Left colon (tissue), 2 donors: ENCODE measurements around the gene LCOR. TPM values are rescaled to one million over a fixed set of nuclear protein-coding genes. Genes with fewer than 3 reads are reported as not detected.

Experiments
- ATAC-seq: fragments of 200-7000 bp; cut with Tn5 transposase; one replicate; pipeline ENCODE4 v1.9.1; 2020; ENCODE audit warnings: mild to moderate bottlenecking, moderate library complexity
- DNase-seq, 2 donors: peaks; one replicate each; pipeline ENCODE4 v3.0.0-alpha.2; 2020
- intact Hi-C, 2 donors: fragments of 100-400 bp; cut with DNase I in 1 of 2; cut with micrococcal nuclease in 1 of 2; formaldehyde crosslinking; loops; one replicate each; pipeline versions ENCODE4 v1.11.2 to v1.14.0; 2022; cut with DNase I, micrococcal nuclease
- total RNA-seq, 2 donors: library from RNA; stranded (reverse); fragmentation: NEBNext Ultra II Directional; extraction: Animal tissue kit (Norgen Biotek cat#: 25700); gene quantifications; one replicate each; pipeline ENCODE4 v1.2.1, GENCODE V29; 2021
- donor health status: DM: no; HTN: no; CAD: no.
- donor health status: DM: yes; HTN: yes; CAD: no.

Gene LCOR
- total RNA-seq, 2 donors from 2014 or later, result 82.4 to 93.7 TPM

- DNase-seq (no peak), ATAC-seq (no peak)
- intact Hi-C loops, result no loop called here
Observed at GRCh38 chr10:96968682-96969423, 136.8 kb downstream of the LCOR start.

DNA sequence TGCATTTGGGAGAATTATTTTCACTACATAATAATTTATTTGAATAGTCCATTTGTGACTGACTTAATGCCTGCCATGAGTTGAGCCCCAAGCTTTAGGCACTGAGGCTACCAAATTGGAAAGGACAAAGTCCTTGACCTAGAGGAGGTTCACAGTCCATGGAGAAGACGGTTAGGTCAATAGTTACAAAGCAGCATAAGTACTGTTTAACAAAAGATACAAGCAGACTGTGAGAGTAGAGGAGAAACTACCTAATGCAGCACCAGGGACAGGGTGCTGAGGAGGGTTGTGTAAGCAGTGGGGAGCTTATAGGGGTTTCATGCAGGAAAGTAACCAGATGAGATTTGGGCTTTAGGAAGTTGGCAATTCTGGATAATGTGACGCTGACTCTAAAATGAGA lies 139.2 kb downstream of the LCOR start:
- intact Hi-C loops, result no loop called here
- ATAC-seq (no peak), DNase-seq (no peak)

- ATAC-seq, result no peak
- intact Hi-C loops, result no loop called here
- no peak for DNase-seq
Observed at GRCh38 chr10:96972264-96972663, 140.2 kb downstream of the LCOR start.

DNA sequence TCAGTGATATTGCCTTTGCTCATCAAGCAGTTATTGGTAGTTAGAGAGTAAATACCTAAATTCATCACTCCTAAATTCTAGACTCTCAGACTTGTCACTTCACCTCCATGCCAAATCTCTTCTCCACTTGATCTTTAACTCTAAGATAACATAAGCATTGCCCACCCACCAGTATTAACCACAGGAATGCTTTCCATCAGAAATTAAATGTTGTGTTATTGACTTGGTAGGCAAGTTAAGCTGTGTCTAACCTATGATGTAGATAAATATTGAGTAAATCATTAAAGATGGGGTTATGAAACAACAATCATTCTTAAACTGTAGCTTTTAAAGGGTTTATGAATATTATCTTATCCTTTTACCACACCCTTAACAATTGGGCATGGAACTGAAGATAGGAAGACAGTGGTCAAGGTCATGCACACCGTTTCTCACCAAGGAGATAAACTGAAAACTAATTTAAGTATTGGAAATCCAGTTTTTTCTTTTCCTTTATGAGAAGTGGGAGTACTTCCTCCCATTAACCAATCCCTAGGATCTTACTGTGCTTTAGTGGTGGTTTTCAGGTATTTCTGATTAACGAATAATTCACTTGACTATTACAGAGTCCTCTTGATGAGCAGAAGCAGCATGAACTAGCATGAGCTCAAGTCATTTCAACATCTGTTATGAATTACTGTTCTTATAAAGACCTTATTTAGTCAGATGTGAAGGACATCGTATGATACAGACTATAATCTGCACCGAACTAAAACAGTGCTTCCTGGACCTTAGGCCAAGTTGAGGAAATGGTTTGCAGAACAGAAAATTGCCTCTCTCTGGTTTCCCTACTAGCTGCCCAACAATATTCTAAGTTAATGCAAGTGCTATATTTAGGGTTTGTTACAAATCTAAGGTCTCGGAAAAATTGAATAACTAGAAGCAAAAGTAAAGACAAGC lies 142.0 kb downstream of the LCOR start:
- ATAC-seq (peak; percentile 65), DNase-seq (no peak)
- intact Hi-C loops, result no loop called here

GRCh38 chr10:96975136-96975535 lies 143.0 kb downstream of the LCOR start:
- intact Hi-C loops, result no loop called here
- DNase-seq (no peak), ATAC-seq (peak; percentile 75)

- no peak for DNase-seq
- intact Hi-C loops, result no loop called here
- ATAC-seq, result no peak
Observed at GRCh38 chr10:96978621-96979154, 146.6 kb downstream of the LCOR start.

DNA sequence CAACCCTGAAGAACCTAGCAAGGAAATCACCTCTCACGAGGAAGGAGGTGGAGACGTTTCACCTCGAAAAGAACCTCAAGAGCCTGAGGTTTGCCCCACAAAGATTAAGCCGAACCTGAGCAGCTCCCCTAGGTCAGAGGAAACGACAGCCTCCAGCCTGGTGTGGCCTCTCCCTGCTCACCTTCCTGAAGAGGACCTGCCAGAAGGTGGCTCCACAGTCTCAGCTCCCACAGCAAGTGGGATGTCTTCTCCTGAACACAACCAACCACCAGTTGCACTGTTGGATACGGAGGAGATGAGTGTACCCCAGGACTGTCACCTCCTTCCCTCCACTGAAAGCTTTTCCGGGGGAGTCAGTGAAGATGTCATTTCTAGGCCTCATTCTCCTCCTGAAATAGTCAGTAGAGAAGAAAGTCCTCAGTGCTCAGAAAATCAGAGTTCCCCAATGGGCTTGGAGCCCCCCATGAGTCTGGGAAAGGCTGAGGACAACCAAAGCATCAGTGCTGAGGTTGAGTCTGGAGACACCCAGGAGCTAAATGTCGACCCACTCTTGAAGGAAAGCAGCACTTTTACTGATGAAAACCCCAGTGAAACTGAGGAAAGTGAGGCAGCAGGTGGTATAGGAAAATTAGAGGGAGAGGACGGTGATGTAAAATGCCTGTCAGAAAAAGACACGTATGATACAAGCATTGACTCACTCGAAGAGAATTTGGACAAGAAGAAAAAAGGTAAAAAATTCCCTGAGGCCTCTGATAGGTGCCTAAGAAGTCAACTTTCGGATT lies 150.2 kb downstream of the LCOR start:
- no peak for ATAC-seq
- DNase-seq, result no peak
- intact Hi-C loops, result no loop called here

GRCh38 chr10:96984541-96985131 lies 152.5 kb downstream of the LCOR start:
- DNase-seq (no peak), ATAC-seq (no peak)
- intact Hi-C loops, result no loop called here

- DNase-seq (no peak), ATAC-seq (no peak)
- intact Hi-C loops, result no loop called here
Observed at GRCh38 chr10:96986200-96986856, 154.2 kb downstream of the LCOR start.

- ATAC-seq (no peak), DNase-seq (no peak)
- intact Hi-C loops, result no loop called here
Observed at GRCh38 chr10:96987141-96987841, 155.2 kb downstream of the LCOR start.

DNA sequence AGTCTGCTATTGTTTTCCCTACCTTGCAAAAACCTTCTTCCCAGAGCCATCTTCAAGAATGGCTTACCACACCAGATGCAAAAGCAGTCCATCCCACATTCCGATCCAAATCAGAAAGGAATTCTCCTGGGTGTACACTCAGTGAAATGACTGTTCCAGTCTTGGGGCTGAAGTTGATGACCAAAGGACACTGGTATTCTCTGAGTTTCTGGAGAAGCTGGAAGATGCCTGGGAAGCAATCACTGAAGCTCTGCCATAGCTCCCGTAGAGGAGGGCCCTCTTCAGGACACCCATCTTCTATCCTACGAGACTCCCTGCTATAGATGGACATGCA lies 155.7 kb downstream of the LCOR start:
- DNase-seq (no peak), ATAC-seq (no peak)
- intact Hi-C loops, result no loop called here

- no peak for ATAC-seq
- no peak for DNase-seq
- intact Hi-C loops, result no loop called here
Observed at GRCh38 chr10:96988426-96988825, 156.3 kb downstream of the LCOR start.

- no peak for DNase-seq
- intact Hi-C loops, result no loop called here
- ATAC-seq, result no peak
Observed at GRCh38 chr10:96991313-96991841, 159.3 kb downstream of the LCOR start.

DNA sequence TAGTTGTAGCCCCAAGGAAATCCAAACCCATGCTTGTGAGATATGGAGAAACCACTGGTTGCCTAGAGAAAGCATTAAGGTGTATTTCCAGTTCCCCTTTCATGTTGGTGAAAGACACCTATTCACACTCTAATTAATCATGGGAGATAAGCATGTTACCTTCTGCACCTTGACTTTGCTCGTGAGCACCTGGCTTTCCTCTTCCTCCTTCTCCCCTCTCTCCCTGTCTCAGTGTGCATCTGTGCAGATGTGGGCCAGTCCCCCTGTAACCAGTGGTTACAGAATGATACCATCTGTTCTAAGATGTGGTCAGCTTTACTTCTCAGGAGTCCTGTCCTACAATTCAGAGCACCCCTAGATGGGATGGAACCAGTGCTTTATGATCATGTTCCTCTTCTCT lies 160.6 kb downstream of the LCOR start:
- ATAC-seq (no peak), DNase-seq (no peak)
- intact Hi-C loops, result no loop called here

DNA sequence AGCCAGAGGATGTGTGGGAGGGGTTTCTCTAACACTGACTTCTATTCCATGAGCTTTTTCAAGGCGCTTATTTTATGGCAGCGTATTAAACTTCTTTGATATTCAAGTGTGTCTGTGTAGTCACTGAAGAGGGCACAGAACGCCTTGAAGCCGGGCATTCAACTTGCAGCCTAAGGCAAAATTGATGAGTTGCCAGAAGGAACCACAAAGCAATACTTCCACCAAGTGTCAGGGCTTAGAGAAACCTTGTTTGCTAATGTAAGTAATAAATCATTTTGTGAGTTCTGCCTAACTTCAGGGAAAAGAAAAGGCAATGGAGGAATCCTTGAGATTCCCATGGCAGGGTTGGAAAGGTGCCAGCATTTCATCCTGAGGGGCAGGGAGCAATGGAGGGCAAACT lies 163.8 kb downstream of the LCOR start:
- no peak for ATAC-seq
- intact Hi-C loops, result no loop called here
- no peak for DNase-seq

DNA sequence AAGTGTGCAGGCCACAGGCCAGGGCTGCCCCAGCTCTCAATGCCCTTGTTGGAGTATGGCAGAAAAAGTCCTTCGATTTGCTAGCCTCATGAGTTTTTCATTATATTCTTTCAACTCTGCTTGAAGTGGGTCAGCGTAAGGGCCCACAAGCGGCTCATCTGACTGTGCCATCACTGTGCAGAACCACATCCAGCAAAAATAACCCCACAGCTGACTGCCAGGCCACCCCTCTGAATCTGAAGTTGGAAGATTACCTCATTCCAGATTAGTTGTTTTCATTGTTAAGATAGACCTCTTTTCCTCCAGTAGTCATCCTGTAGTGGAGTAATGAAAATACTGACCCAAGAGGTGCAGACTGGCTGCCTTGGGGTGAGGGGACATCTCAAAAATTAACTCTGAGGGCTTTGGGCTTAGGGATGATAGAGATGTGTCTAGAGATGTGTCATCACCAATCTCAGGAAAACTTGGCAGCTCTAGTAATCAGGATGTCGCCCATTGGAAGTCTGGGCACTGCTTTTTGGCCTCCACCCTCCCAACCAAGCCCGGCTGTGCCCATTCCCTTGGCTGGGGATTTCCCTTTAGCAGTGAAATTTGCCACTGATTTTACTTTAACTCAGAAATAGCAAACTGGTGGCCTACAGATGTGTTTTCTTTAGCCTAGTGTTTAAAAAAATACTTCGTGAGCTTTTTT lies 164.3 kb downstream of the LCOR start:
- DNase-seq (no peak), ATAC-seq (no peak)
- intact Hi-C loops, result no loop called here

GRCh38 chr10:96998329-96998888 lies 166.3 kb downstream of the LCOR start:
- DNase-seq (no peak), ATAC-seq (no peak)
- intact Hi-C loops, result no loop called here
